Brain microvascular endothelial cell (primary cell): ENCODE measurements around the gene IP6K2.

Experiments used
- DNase-seq: peaks from one replicate; pipeline ENCODE4 v3.0.0-alpha.2; 2020
- H3K27ac ChIP-seq: fragments of 250-450 bp; sonication (Bioruptor Pico); 2 replicates; pipeline ENCODE4 v1.5.1; 2020; ENCODE audit warnings: mild to moderate bottlenecking, moderate library complexity
- H3K27me3 ChIP-seq: fragments of 250-450 bp; sonication (Bioruptor Pico); replicated peaks from 2 replicates; pipeline ENCODE4 v1.5.1; 2020; ENCODE audit warnings: mild to moderate bottlenecking
- H3K36me3 ChIP-seq: fragments of 250-450 bp; sonication (Bioruptor Pico); replicated peaks from 2 replicates; pipeline ENCODE4 v1.5.1; 2020; ENCODE audit warnings: mild to moderate bottlenecking
- H3K4me3 ChIP-seq: 2 replicates; pipeline ENCODE4 v1.5.1; 2011; ENCODE audit warnings: low read depth, mild to moderate bottlenecking, control low read depth, low read length, moderate library complexity
- in situ Hi-C: cut with HindIII; loops from 2 replicates; pipeline ENCODE4 v1.10.0; 2017; ENCODE audit warnings: low sequenced_read_pairs, low pct_ligation_motif_present
- TF ChIP-seq, protein P1 (sequence below): IDR thresholded peaks from 2 replicates; pipeline ENCODE4 v1.5.1; 2011; ENCODE audit warnings: low read depth, mild to moderate bottlenecking, moderate library complexity, low read length, control low read depth, inconsistent platforms; ENCODE audit errors: missing control alignments

Gene IP6K2

DNA sequence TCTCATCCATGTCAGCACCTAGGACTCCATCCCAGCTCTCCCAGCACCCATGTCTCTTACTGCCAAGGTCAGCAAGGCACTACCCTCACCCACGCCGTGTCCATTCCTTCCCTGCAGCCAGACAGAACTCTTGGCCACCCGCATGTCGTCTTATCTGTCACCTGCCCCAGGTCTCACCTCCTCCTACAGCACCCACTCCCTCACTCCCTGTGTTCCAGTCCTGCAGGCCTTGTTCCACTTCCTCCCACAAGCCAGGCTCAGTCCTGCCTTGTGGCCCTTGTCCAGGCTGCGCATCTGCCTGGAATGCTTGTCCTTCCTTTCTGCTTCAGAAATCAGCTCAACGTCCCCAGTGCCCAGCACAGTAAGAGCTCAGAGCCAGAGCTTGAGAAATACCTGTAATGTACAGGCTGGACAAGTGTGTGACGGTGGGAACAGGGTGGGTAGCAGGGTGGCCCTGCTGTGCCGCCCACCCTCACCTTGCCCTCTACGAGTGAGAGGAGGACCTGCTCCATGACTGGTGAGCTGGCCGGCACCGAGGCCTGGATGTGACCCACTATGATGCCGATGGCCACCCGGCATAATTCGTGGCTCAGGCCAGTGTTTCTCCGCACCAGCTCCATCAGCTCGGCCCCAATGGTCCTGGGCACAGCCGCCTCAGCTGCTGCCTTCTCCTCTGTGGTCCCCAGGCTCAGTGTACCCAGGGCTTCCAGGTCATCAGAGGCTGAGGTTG lies 36.0 kb downstream of the IP6K2 start:
- H3K36me3 ChIP-seq = peaks cover 26% of the 10 kb centered on the region
- TF ChIP-seq, protein P1, sequence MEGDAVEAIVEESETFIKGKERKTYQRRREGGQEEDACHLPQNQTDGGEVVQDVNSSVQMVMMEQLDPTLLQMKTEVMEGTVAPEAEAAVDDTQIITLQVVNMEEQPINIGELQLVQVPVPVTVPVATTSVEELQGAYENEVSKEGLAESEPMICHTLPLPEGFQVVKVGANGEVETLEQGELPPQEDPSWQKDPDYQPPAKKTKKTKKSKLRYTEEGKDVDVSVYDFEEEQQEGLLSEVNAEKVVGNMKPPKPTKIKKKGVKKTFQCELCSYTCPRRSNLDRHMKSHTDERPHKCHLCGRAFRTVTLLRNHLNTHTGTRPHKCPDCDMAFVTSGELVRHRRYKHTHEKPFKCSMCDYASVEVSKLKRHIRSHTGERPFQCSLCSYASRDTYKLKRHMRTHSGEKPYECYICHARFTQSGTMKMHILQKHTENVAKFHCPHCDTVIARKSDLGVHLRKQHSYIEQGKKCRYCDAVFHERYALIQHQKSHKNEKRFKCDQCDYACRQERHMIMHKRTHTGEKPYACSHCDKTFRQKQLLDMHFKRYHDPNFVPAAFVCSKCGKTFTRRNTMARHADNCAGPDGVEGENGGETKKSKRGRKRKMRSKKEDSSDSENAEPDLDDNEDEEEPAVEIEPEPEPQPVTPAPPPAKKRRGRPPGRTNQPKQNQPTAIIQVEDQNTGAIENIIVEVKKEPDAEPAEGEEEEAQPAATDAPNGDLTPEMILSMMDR = no peak
- no peak overlapping the region for H3K4me3 ChIP-seq
- H3K27ac ChIP-seq = no peak overlapping the region
- no peaks in the 10 kb centered on the region for H3K27me3 ChIP-seq
- in situ Hi-C loops = no loop called here
- no peak for DNase-seq

DNA sequence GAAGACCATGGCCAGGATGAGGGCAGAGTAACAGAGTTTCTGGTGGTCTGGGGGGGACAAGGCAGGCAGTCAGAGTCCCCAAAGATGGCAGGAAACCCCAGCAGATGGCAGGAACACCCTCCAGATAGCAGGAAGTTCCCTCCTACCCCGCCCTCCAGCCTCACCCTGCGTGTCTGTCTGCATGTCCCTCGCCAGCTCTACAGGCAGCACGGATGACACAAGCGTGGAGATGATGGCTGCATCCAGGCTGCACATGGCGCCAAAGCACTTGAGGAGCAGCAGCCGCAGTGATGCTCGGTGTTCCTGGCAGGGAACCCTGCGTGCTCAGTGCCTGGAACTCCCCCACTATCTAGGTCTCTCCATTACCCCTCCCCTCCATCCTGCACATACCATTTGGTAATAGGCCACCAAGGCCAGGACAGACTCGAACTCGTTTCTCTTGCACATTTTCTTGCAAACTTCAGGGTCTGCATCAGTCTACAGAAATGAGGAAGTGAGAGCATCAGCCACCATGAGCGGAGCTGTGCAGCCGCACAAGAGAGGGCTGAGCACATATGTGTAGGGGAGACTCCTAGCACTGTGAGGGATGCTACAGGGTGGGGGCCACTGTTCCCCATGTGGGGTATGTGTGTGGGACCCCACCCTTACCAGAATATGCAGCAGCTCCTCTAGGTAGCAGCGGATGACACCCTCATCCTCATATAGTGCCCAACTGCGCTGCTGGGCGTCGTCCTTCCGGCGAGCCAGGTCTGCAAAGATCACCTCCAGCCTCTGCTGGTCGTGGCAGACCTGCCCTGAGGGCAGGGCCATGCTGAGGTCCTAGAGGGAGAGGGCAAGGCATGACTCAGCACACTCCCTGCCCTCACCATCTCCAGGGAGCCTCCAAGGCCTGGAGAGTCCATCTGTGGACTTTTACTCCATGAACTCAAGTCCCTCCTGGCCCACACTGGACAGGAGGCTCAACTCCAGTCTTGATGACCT lies 37.3 kb downstream of the IP6K2 start:
- TF ChIP-seq, protein P1 = no peak
- in situ Hi-C loops = no loop called here
- DNase-seq = no peak

DNA sequence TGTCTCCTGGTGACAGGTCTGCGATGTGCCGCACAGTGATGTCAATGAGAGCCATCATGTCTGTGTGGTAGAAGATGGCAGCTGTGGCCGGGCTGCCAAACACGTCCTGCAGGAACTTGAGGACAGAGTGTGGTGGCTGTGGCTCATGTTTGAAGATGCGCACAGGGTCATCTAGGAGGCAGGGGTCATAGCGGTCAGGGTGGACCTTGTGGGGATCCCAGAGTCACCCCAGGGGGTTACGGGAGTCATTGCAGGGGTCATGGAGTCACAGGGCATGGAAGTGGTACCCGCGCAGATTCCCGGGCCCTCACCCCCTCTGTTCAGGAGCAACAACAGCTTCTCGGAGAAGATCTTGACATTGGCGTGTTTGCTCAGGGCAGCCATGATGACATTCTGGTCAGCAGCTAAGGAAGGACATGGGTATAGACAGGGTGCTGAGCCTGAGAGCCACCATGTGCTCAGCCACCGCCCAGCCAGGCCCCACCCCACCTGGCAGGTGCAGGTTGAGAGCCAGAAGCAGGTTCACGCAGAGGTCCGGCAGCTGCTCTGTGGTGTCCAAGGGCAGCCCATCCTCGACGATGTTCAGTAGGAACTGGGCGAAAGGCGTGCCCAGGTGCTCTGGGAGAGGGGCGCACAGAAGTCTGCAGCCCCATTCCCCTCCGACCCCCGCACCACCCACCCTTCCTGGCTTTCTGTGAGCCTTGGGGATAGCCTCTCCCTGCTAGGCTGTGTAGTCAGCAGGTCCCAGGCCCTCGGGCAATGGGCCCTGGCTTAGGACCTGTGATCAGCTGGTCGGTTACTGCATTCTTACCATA lies 38.2 kb downstream of the IP6K2 start:
- in situ Hi-C loops = no loop called here

More for the DNA sequence above, 37.3 kb downstream of the IP6K2 start:
- peaks cover 26% of the 10 kb centered on the region for H3K36me3 ChIP-seq
- no peaks in the 10 kb centered on the region for H3K27me3 ChIP-seq
- H3K4me3 ChIP-seq = no peak overlapping the region
- no peak overlapping the region for H3K27ac ChIP-seq

DNA sequence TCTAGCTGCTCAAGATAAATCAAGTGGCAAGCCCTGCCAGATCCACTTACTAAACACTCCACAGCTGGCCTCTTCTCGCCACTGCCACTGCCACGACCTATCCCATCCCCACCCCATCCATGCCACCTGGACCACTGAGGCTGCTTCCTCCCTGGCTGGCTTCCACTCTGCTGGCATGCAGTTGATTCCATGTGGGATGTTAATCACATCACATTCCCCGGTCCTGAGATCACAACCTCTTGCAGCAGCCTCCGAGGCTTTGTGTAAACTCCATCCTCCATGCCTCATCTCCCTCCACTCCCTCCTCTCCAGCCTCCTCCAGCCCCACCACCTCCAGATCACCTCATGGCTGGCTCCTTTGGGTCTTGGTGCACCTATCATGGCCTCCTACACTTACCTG lies 39.0 kb downstream of the IP6K2 start:
- DNase-seq = no peak
- peaks cover 26% of the 10 kb centered on the region for H3K36me3 ChIP-seq
- H3K27ac ChIP-seq = no peak overlapping the region
- no peak overlapping the region for H3K4me3 ChIP-seq
- in situ Hi-C loops = no loop called here
- no peaks in the 10 kb centered on the region for H3K27me3 ChIP-seq
- TF ChIP-seq, protein P1 = no peak

More for the DNA sequence above, 38.2 kb downstream of the IP6K2 start:
- H3K4me3 ChIP-seq = no peak overlapping the region
- TF ChIP-seq, protein P1 = no peak
- H3K27ac ChIP-seq = no peak overlapping the region
- no peaks in the 10 kb centered on the region for H3K27me3 ChIP-seq
- no peak for DNase-seq
- peaks cover 26% of the 10 kb centered on the region for H3K36me3 ChIP-seq

DNA sequence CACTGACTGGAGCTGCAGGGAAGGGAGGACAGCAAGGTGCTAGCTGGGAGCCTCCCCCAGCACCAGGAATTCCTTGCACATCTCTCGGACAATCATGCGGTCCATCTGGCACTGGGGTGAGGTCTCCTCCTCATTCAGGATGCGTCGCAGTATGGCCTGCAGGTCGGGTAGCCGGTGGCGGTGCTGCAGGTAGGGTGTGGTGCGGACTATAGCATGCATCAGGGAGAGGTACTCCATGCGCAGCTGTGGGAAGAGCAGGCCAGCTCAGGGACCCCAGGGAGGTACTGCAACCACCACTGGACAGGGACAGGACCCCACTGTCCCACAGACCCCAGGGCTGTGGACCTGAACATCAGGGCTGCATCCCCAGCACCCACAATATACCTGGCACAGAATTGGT lies 42.5 kb downstream of the IP6K2 start:
- no peak overlapping the region for H3K4me3 ChIP-seq
- peaks cover 12% of the 10 kb centered on the region for H3K36me3 ChIP-seq
- in situ Hi-C loops = no loop called here
- H3K27me3 ChIP-seq = no peaks in the 10 kb centered on the region
- no peak overlapping the region for H3K27ac ChIP-seq
- no peak for DNase-seq
- TF ChIP-seq, protein P1 = no peak
